Stomach (tissue), 9 donors: ENCODE data around the gene CSGALNACT2. TPM values are rescaled to one million over a fixed set of nuclear protein-coding genes. Genes with fewer than 3 reads are reported as not detected.

Experiments
- DNase-seq, 2 donors: peaks; one replicate each; pipeline versions ENCODE4 v3.0.0 to v3.0.0-alpha.2; 2013 to 2019
- H3K27ac ChIP-seq, 5 donors: fragments of 200-600 bp in 4 of 5; sonication (generic) in 4 of 5; one replicate each; pipeline ENCODE4 v1.5.1; 2013 to 2019; ENCODE audit warnings: mild to moderate bottlenecking in 1 of 5, moderate library complexity in 1 of 5
- H3K27me3 ChIP-seq, 3 donors: fragments of 200-600 bp; sonication (generic); one replicate each; pipeline ENCODE4 v1.5.1; 2017 to 2019; ENCODE audit warnings: mixed run types in 1 of 3
- H3K36me3 ChIP-seq, 4 donors: fragments of 200-600 bp; sonication (generic); 1 replicate in 3 of 4; 2 replicates in 1 of 4; pipeline ENCODE4 v1.5.1; 2016 to 2019
- H3K4me1 ChIP-seq, 4 donors: fragments of 200-600 bp; sonication (generic); one replicate each; pipeline ENCODE4 v1.5.1; 2016 to 2019
- H3K4me3 ChIP-seq, 4 donors: fragments of 200-600 bp; sonication (generic) in 3 of 4; one replicate each; pipeline ENCODE4 v1.5.1; 2016 to 2019; ENCODE audit warnings: mild to moderate bottlenecking in 1 of 4
- H3K9me3 ChIP-seq, 4 donors: fragments of 200-600 bp; sonication (generic); one replicate each; pipeline ENCODE4 v1.5.1; 2016 to 2019
- CTCF ChIP-seq, 7 experiments: fragments of 450-650 bp in 4 of 7; fragments of 200-600 bp in 3 of 7; sonication (generic) in 3 of 7; IDR thresholded peaks; one replicate each; pipeline ENCODE4 v1.5.1; 2016 to 2019; ENCODE audit warnings: antibody characterized with exemption in 7 of 7, control low read depth in 2 of 7, mild to moderate bottlenecking in 1 of 7
- EP300 ChIP-seq: sonication (generic); formaldehyde crosslinking; IDR thresholded peaks from one replicate; pipeline ENCODE4 v1.6.1; 2017; ENCODE audit warnings: antibody characterized with exemption
- POLR2A ChIP-seq, 4 donors: fragments of 450-650 bp; IDR thresholded peaks; one replicate each; pipeline ENCODE4 v1.6.1; 2016; ENCODE audit warnings: antibody characterized with exemption in 4 of 4, control low read depth in 2 of 4, mild to moderate bottlenecking in 1 of 4, moderate library complexity in 1 of 4
- POLR2AphosphoS5 ChIP-seq, 3 donors: sonication (generic); formaldehyde crosslinking; IDR thresholded peaks; one replicate each; pipeline ENCODE4 v1.6.1; 2016; ENCODE audit warnings: antibody characterized with exemption in 3 of 3
- WGBS, 5 donors: extraction: QIAGEN DNeasy Blood & Tissue Kit in 3 of 5; methylation state at CpG; one replicate each; pipeline versions ENCODE4 v1.1.5 to v1.1.7; 2013 to 2018; 5-methylcytosine and 5-hydroxymethylcytosine counted together
- intact Hi-C: fragments of 100-400 bp; cut with DNase I; formaldehyde crosslinking; loops from one replicate; pipeline ENCODE4 v1.15.1; 2023; ENCODE audit warnings: low total_unique reads
- polyA plus RNA-seq, 3 donors: library from polyadenylated mRNA; stranded (reverse); fragments of 200-250 nt; gene quantifications; one replicate each; pipeline ENCODE4 v1.2.3, GENCODE V29; 2013
- total RNA-seq, 5 donors: library from RNA; depleted of rRNA; stranded (reverse); fragments of >200 nt; gene quantifications; one replicate each; pipeline versions ENCODE4 v1.1.0 to v1.2.3, GENCODE V29; 2014 to 2016
- donor health status: healthy with polysubstance abuse.
- donor health status: Bipolar disorder and iron deficiency.
- donor health status: healthy.

The CSGALNACT2 gene
- total and polyA plus RNA-seq, 8 donors: 2.0 to 30.1 (median 7.8) TPM

- 74 to 84% (median 79%) methylated on average over 10 to 18 of the region's 18 CpGs for WGBS, 5 donors
- DNase-seq: peak in 1 of 2 donors; percentile 23
- H3K4me3 ChIP-seq: no peak overlapping the region
- no peak for TF ChIP-seq POLR2AphosphoS5 (IDR thresholded peaks at IDR 0.05)
- TF ChIP-seq EP300: no peak
- no peak for TF ChIP-seq CTCF (IDR thresholded peaks at IDR 0.05)
- no peak for TF ChIP-seq POLR2A (IDR thresholded peaks at IDR 0.05)
- H3K4me1 ChIP-seq: peaks cover 0 to 5% (median 0%) of the 10 kb centered on the region in 4 donors
- intact Hi-C loops: no loop called here
- no peaks in the 10 kb centered on the region for H3K36me3 ChIP-seq
- no peaks in the 10 kb centered on the region for H3K9me3 ChIP-seq
- H3K27me3 ChIP-seq: no peaks in the 10 kb centered on the region
- no peak overlapping the region for H3K27ac ChIP-seq
These were observed 7.5 kb upstream of the CSGALNACT2 start for GRCh38 chr10:43130770-43131171.

- Histone ChIP-seq H3K27me3 (no peaks in the 10 kb centered on the region), H3K4me1 (peaks cover 0 to 5% (median 1%) of the 10 kb centered on the region in 4 donors), H3K27ac (no peak overlapping the region), H3K36me3 (no peaks in the 10 kb centered on the region), H3K4me3 (no peak overlapping the region), H3K9me3 (no peaks in the 10 kb centered on the region)
- no peak for DNase-seq
- TF ChIP-seq POLR2AphosphoS5 (IDR thresholded peaks at IDR 0.05) (no peak), EP300 (no peak), POLR2A (IDR thresholded peaks at IDR 0.05) (no peak), CTCF (IDR thresholded peaks at IDR 0.05) (no peak)
- 64 to 87% (median 82%) methylated on average over 11 of the region's 11 CpGs for WGBS, 5 donors
- intact Hi-C loops: no loop called here
These were observed 7.0 kb upstream of the CSGALNACT2 start for GRCh38 chr10:43131256-43131655.

- Histone ChIP-seq H3K27ac (no peak overlapping the region), H3K9me3 (no peaks in the 10 kb centered on the region), H3K27me3 (no peaks in the 10 kb centered on the region), H3K4me3 (no peak overlapping the region), H3K36me3 (no peaks in the 10 kb centered on the region), H3K4me1 (peaks cover 0 to 8% (median 3%) of the 10 kb centered on the region in 4 donors)
- 68 to 92% (median 88%) methylated on average over 3 to 6 of the region's 6 CpGs for WGBS, 5 donors
- no peak for DNase-seq
- no peak for TF ChIP-seq POLR2AphosphoS5 (IDR thresholded peaks at IDR 0.05)
- TF ChIP-seq POLR2A (IDR thresholded peaks at IDR 0.05): no peak
- TF ChIP-seq CTCF (IDR thresholded peaks at IDR 0.05): no peak
- no peak for TF ChIP-seq EP300
- intact Hi-C loops: no loop called here
These were observed 6.3 kb upstream of the CSGALNACT2 start for GRCh38 chr10:43131906-43132305.

- Histone ChIP-seq H3K36me3 (no peaks in the 10 kb centered on the region), H3K9me3 (no peaks in the 10 kb centered on the region), H3K27me3 (no peaks in the 10 kb centered on the region), H3K4me3 (no peak overlapping the region), H3K4me1 (peaks cover 6 to 16% (median 13%) of the 10 kb centered on the region in 4 donors), H3K27ac (no peak overlapping the region)
- DNase-seq: no peak
- 58 to 82% (median 64%) methylated on average over 3 of the region's 3 CpGs for WGBS, 5 donors
- TF ChIP-seq EP300: no peak
- no peak for TF ChIP-seq POLR2A (IDR thresholded peaks at IDR 0.05)
- no peak for TF ChIP-seq CTCF (IDR thresholded peaks at IDR 0.05)
- no peak for TF ChIP-seq POLR2AphosphoS5 (IDR thresholded peaks at IDR 0.05)
- intact Hi-C loops: no loop called here
These were observed 5.1 kb upstream of the CSGALNACT2 start for GRCh38 chr10:43132867-43133787.
